Measurements from ENCODE around the gene C12orf57. TPM values are rescaled to one million over a fixed set of nuclear protein-coding genes. Genes with fewer than 3 reads are reported as not detected.

Gene C12orf57
- total and polyA plus RNA-seq, 9 of the 15 experiments (the other 6 are each of a cell fraction or from before 2014, with no cell fraction given) = 26.7 to 191 (median 107) TPM

DNA sequence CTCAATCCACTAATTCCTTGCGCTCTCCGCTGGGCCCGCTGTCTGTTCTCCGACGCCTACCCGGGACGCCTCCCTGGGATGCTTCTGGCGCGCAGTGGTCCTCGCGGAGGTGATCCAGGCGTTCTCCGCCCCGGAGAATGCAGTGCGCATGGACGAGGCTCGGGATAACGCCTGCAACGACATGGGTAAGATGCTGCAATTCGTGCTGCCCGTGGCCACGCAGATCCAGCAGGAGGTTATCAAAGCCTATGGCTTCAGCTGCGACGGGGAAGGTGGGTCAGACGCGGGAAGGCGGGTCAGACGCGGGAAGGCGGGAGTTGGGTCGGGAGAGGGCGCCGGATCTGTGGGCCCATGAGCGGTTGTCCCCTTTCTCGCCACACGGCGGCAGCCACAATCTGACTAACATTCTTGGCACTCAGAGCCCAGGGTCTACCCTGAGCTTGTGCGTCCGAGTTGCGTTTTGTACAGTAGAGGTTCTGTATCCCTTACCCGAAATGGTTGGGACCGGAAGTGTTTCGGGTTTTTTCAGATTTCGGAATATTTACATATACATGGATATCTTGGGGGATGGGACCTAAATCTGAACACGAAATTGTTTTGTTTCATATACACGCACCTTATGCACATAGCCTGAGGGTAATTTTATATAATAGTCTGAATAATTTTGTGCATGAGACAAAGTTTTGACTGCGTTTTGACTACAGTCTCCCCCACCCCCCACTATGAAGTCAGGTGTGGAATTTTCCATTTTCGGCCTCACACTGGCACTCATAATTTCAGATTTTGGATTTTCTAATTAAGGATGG, 762 bp downstream of the C12orf57 start (continued):
- TF ChIP-seq ZNF707 (CRISPR knock-in tag; conservative IDR thresholded peaks at IDR 0.05) (no peak), SMARCC2 (IDR thresholded peaks at IDR 0.05; ENCODE audit: low read depth) (no peak), SIRT6 (IDR thresholded peaks at IDR 0.05; ENCODE audit: low read depth, low read length) (no peak), SMARCA5 (IDR thresholded peaks at IDR 0.05) (no peak), CCAR2 (IDR thresholded peaks at IDR 0.05; ENCODE audit: low read depth, low read length) (no peak), PHB2 (IDR thresholded peaks at IDR 0.05; ENCODE audit: low read depth) (no peak), RBM34 (IDR thresholded peaks at IDR 0.05; ENCODE audit: borderline replicate concordance, insufficient read depth, low read length) (no peak), HOXB6 (CRISPR knock-in tag; IDR thresholded peaks at IDR 0.05; ENCODE audit: borderline replicate concordance) (no peak), HMBOX1 (IDR thresholded peaks at IDR 0.05) (no peak), CBFA2T3 (IDR thresholded peaks at IDR 0.05) (no peak), MAX (CRISPR knock-in tag; IDR thresholded peaks at IDR 0.05) (peak; percentile 64), MED1 (CRISPR knock-in tag; IDR thresholded peaks at IDR 0.05; ENCODE audit: borderline replicate concordance) (no peak; the same call in 1 of the 2 replicates), SLC30A9 (CRISPR knock-in tag; IDR thresholded peaks at IDR 0.05) (no peak), ZNF408 (CRISPR knock-in tag; IDR thresholded peaks at IDR 0.05; ENCODE audit: low read depth) (no peak), HNRNPUL1 (IDR thresholded peaks at IDR 0.05; ENCODE audit: low read length) (no peak; the same call in none of the 2 replicates), FOXJ2 (tag; IDR thresholded peaks at IDR 0.05) (no peak), MXI1 (IDR thresholded peaks at IDR 0.05; ENCODE audit: low read depth, low read length) (peak; percentile 18; the same call in 1 of the 2 replicates)
- TF ChIP-seq, protein P1, sequence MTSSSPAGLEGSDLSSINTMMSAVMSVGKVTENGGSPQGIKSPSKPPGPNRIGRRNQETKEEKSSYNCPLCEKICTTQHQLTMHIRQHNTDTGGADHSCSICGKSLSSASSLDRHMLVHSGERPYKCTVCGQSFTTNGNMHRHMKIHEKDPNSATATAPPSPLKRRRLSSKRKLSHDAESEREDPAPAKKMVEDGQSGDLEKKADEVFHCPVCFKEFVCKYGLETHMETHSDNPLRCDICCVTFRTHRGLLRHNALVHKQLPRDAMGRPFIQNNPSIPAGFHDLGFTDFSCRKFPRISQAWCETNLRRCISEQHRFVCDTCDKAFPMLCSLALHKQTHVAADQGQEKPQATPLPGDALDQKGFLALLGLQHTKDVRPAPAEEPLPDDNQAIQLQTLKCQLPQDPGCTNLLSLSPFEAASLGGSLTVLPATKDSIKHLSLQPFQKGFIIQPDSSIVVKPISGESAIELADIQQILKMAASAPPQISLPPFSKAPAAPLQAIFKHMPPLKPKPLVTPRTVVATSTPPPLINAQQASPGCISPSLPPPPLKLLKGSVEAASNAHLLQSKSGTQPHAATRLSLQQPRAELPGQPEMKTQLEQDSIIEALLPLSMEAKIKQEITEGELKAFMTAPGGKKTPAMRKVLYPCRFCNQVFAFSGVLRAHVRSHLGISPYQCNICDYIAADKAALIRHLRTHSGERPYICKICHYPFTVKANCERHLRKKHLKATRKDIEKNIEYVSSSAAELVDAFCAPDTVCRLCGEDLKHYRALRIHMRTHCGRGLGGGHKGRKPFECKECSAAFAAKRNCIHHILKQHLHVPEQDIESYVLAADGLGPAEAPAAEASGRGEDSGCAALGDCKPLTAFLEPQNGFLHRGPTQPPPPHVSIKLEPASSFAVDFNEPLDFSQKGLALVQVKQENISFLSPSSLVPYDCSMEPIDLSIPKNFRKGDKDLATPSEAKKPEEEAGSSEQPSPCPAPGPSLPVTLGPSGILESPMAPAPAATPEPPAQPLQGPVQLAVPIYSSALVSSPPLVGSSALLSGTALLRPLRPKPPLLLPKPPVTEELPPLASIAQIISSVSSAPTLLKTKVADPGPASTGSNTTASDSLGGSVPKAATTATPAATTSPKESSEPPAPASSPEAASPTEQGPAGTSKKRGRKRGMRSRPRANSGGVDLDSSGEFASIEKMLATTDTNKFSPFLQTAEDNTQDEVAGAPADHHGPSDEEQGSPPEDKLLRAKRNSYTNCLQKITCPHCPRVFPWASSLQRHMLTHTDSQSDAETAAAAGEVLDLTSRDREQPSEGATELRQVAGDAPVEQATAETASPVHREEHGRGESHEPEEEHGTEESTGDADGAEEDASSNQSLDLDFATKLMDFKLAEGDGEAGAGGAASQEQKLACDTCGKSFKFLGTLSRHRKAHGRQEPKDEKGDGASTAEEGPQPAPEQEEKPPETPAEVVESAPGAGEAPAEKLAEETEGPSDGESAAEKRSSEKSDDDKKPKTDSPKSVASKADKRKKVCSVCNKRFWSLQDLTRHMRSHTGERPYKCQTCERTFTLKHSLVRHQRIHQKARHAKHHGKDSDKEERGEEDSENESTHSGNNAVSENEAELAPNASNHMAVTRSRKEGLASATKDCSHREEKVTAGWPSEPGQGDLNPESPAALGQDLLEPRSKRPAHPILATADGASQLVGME (CRISPR knock-in tag; IDR thresholded peaks at IDR 0.05) = no peak
- TF ChIP-seq, protein P2, sequence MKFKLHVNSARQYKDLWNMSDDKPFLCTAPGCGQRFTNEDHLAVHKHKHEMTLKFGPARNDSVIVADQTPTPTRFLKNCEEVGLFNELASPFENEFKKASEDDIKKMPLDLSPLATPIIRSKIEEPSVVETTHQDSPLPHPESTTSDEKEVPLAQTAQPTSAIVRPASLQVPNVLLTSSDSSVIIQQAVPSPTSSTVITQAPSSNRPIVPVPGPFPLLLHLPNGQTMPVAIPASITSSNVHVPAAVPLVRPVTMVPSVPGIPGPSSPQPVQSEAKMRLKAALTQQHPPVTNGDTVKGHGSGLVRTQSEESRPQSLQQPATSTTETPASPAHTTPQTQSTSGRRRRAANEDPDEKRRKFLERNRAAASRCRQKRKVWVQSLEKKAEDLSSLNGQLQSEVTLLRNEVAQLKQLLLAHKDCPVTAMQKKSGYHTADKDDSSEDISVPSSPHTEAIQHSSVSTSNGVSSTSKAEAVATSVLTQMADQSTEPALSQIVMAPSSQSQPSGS (CRISPR knock-in tag; IDR thresholded peaks at IDR 0.05) = no peak
- TF ChIP-seq, protein P3, sequence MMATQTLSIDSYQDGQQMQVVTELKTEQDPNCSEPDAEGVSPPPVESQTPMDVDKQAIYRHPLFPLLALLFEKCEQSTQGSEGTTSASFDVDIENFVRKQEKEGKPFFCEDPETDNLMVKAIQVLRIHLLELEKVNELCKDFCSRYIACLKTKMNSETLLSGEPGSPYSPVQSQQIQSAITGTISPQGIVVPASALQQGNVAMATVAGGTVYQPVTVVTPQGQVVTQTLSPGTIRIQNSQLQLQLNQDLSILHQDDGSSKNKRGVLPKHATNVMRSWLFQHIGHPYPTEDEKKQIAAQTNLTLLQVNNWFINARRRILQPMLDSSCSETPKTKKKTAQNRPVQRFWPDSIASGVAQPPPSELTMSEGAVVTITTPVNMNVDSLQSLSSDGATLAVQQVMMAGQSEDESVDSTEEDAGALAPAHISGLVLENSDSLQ (IDR thresholded peaks at IDR 0.05) = no peak
